Activated naive CD4-positive, alpha-beta T cell treated with anti-CD3 and anti-CD28 coated beads, Interleukin-2, amount 50 U/mL, for 24 hours (primary cell): Measurements from ENCODE around the gene USP25.

Experiments used
- H3K27ac Mint-ChIP-seq: one replicate; pipeline ENCODE4 v1.8.0; 2021; ENCODE audit warnings: mild to moderate bottlenecking, mixed read lengths
- H3K27me3 Mint-ChIP-seq: one replicate; pipeline ENCODE4 v1.8.0; 2021; ENCODE audit warnings: mixed read lengths
- H3K36me3 Mint-ChIP-seq: one replicate; pipeline ENCODE4 v1.8.0; 2021; ENCODE audit warnings: mixed read lengths
- H3K4me1 Mint-ChIP-seq: one replicate; pipeline ENCODE4 v1.8.0; 2021; ENCODE audit warnings: mixed read lengths
- H3K4me3 Mint-ChIP-seq: one replicate; pipeline ENCODE4 v1.8.0; 2021; ENCODE audit warnings: mild to moderate bottlenecking, mixed read lengths
- H3K9me3 Mint-ChIP-seq: one replicate; pipeline ENCODE4 v1.8.0; 2021; ENCODE audit warnings: mixed read lengths

Gene USP25

GRCh38 chr21:15804247-15805005 lies 74.6 kb downstream of the USP25 start:
- Mint-ChIP-seq H3K4me3 (no peak overlapping the region), H3K4me1 (peaks cover 26% of the 10 kb centered on the region), H3K27me3 (no peaks in the 10 kb centered on the region), H3K9me3 (no peaks in the 10 kb centered on the region), H3K36me3 (peaks cover 24% of the 10 kb centered on the region), H3K27ac (no peak overlapping the region)

- no peak overlapping the region for H3K4me3 Mint-ChIP-seq
- peaks cover 38% of the 10 kb centered on the region for H3K36me3 Mint-ChIP-seq
- H3K27me3 Mint-ChIP-seq = no peaks in the 10 kb centered on the region
- H3K27ac Mint-ChIP-seq = no peak overlapping the region
- H3K4me1 Mint-ChIP-seq = peaks cover 15% of the 10 kb centered on the region
- H3K9me3 Mint-ChIP-seq = peaks cover 8% of the 10 kb centered on the region
Measured at GRCh38 chr21:15809065-15809464, 79.3 kb downstream of the USP25 start.

DNA sequence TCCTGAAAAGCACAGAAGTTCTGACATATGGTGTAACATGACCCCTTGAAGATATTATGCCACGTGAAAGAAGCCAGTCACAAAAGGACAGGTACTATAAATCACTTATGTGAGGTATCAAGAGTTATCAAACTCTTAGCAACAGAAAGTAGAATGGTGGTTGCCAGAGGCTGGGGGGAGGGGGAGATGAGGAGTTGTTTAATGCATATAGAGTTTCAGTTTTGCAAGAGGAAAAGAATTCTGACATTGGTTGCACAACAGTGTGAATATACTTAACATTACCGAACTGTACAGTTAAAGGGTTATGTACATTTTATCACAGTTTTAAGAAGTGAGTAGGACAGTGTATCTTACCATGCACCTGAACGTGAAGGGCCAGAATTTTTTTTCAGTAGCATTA lies 80.0 kb downstream of the USP25 start:
- Mint-ChIP-seq H3K36me3 (peaks cover 46% of the 10 kb centered on the region), H3K4me1 (peaks cover 21% of the 10 kb centered on the region), H3K27ac (no peak overlapping the region), H3K9me3 (peaks cover 8% of the 10 kb centered on the region), H3K4me3 (no peak overlapping the region), H3K27me3 (no peaks in the 10 kb centered on the region)

- Mint-ChIP-seq H3K27ac (peak overlapping the region; percentile 36), H3K36me3 (peaks cover 66% of the 10 kb centered on the region), H3K27me3 (no peaks in the 10 kb centered on the region), H3K4me3 (no peak overlapping the region), H3K9me3 (peaks cover 8% of the 10 kb centered on the region), H3K4me1 (peaks cover 41% of the 10 kb centered on the region)
Measured at GRCh38 chr21:15815285-15815684, 85.5 kb downstream of the USP25 start.

DNA sequence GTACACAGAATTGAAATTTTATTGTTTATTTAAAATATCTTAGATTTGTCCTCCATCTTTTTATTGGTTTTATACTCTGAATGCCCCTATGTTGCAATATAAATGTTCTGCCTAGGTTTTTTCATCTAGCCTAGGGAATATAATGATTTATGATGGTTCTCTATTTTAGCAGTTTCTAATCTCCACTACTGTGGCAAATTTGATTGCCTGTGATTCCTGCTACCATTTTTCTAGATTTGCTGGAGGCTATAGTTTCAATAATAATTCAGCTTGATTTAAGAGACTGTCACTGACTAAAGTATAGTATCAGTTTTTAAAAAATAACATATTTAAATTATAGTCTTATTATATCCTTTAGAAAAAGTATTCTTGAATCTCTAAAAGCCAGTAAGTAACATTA lies 90.5 kb downstream of the USP25 start:
- Mint-ChIP-seq H3K36me3 (peaks cover 37% of the 10 kb centered on the region), H3K4me1 (peaks cover 72% of the 10 kb centered on the region), H3K9me3 (no peaks in the 10 kb centered on the region), H3K27me3 (no peaks in the 10 kb centered on the region), H3K4me3 (no peak overlapping the region), H3K27ac (no peak overlapping the region)

GRCh38 chr21:15820852-15821379 lies 91.1 kb downstream of the USP25 start:
- no peaks in the 10 kb centered on the region for H3K27me3 Mint-ChIP-seq
- H3K4me3 Mint-ChIP-seq = no peak overlapping the region
- peak overlapping the region; percentile 7 for H3K27ac Mint-ChIP-seq
- H3K9me3 Mint-ChIP-seq = no peaks in the 10 kb centered on the region
- H3K4me1 Mint-ChIP-seq = peaks cover 74% of the 10 kb centered on the region
- peaks cover 32% of the 10 kb centered on the region for H3K36me3 Mint-ChIP-seq

GRCh38 chr21:15823486-15824150 lies 93.8 kb downstream of the USP25 start:
- H3K36me3 Mint-ChIP-seq = peaks cover 12% of the 10 kb centered on the region

GRCh38 chr21:15825700-15826099 lies 95.9 kb downstream of the USP25 start:
- no peak overlapping the region for H3K27ac Mint-ChIP-seq
- peaks cover 51% of the 10 kb centered on the region for H3K4me1 Mint-ChIP-seq
- H3K9me3 Mint-ChIP-seq = no peaks in the 10 kb centered on the region

More at GRCh38 chr21:15823486-15824150, 93.8 kb downstream of the USP25 start:
- peak overlapping the region; percentile 83 for H3K27ac Mint-ChIP-seq
- H3K4me3 Mint-ChIP-seq = peak overlapping the region; percentile 65
- H3K9me3 Mint-ChIP-seq = no peaks in the 10 kb centered on the region
- peaks cover 64% of the 10 kb centered on the region for H3K4me1 Mint-ChIP-seq
- H3K27me3 Mint-ChIP-seq = no peaks in the 10 kb centered on the region

DNA sequence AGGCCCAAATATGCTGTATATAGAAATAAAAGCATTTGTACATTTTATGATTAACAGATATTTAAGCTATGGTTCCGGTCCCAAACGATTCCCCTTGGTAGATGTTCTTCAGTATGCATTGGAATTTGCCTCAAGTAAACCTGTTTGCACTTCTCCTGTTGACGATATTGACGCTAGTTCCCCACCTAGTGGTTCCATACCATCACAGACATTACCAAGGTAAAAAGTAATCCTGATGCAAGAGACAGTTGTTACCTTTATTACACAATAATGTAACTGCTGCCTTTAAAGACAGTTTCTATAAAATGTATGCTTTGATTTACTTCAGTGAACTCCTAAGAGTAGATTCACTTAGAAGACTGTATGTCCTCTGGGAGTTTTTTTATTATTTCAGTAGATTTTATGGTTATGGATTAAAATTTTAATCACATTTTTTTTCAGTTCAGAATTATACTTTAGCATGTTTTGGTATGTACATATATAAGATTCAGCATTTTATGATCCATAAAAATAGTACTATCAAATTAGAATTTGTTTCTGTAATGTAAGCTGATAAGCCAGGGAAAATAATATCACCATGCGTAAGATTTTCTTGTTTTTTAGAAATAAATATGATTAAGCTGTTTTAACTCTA lies 96.5 kb downstream of the USP25 start:
- H3K36me3 Mint-ChIP-seq = peaks cover 12% of the 10 kb centered on the region
- no peaks in the 10 kb centered on the region for H3K9me3 Mint-ChIP-seq
- H3K4me3 Mint-ChIP-seq = no peak overlapping the region
- H3K4me1 Mint-ChIP-seq = peaks cover 51% of the 10 kb centered on the region
- H3K27ac Mint-ChIP-seq = peak overlapping the region; percentile 32
- no peaks in the 10 kb centered on the region for H3K27me3 Mint-ChIP-seq

More at GRCh38 chr21:15825700-15826099, 95.9 kb downstream of the USP25 start:
- Mint-ChIP-seq H3K4me3 (no peak overlapping the region), H3K27me3 (no peaks in the 10 kb centered on the region), H3K36me3 (peaks cover 10% of the 10 kb centered on the region)

- Mint-ChIP-seq H3K36me3 (peaks cover 13% of the 10 kb centered on the region), H3K27ac (no peak overlapping the region), H3K4me3 (no peak overlapping the region), H3K27me3 (no peaks in the 10 kb centered on the region), H3K4me1 (peaks cover 45% of the 10 kb centered on the region), H3K9me3 (no peaks in the 10 kb centered on the region)
Measured at GRCh38 chr21:15826908-15827601, 97.3 kb downstream of the USP25 start.

- Mint-ChIP-seq H3K4me3 (no peak overlapping the region), H3K9me3 (no peaks in the 10 kb centered on the region), H3K27ac (no peak overlapping the region), H3K36me3 (peaks cover 14% of the 10 kb centered on the region), H3K4me1 (peaks cover 23% of the 10 kb centered on the region), H3K27me3 (no peaks in the 10 kb centered on the region)
Measured at GRCh38 chr21:15831497-15831896, 101.7 kb downstream of the USP25 start.

DNA sequence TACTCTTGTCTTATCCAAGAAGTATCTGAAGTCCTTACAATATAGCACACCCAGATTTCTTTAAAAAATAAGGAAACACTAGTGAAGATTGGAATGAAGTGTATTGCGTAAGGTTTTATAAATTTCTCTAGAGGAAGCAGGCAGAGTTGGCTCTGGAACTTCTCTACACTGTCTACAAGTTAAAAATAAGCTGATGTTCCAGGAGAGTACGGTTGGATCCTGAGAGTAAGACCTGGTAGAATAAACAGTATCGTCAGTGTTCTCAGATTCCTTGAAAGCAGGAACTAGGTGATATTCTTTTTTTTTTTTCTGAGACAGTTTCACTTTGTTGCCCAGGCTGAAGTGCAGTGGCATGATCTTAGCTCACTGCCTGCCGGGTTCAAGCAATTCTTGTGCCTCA lies 107.9 kb downstream of the USP25 start:
- H3K9me3 Mint-ChIP-seq = no peaks in the 10 kb centered on the region
- peaks cover 1% of the 10 kb centered on the region for H3K36me3 Mint-ChIP-seq
- peaks cover 20% of the 10 kb centered on the region for H3K4me1 Mint-ChIP-seq
- no peak overlapping the region for H3K4me3 Mint-ChIP-seq
- H3K27me3 Mint-ChIP-seq = no peaks in the 10 kb centered on the region
- H3K27ac Mint-ChIP-seq = no peak overlapping the region

DNA sequence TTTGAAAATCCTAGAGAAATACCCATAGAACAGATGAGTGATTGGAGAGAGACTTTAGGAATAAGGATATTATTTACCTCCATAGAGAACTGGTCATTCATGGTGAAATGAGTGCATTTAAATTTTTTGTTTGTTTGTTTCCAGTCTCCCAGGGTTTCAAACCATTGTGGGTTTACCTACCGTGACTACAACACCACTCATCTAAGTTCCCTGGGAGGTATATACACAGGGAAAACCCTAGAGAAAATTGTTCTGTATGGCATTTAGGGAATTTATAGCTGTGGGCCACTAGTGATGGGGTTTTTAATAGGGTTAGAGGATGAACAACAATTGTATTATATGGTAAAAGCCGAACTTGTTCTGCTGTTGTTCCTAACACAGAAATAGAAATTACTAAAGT lies 109.2 kb downstream of the USP25 start:
- H3K27ac Mint-ChIP-seq = peak overlapping the region; percentile 59
- H3K4me3 Mint-ChIP-seq = no peak overlapping the region
- H3K4me1 Mint-ChIP-seq = peaks cover 25% of the 10 kb centered on the region
- no peaks in the 10 kb centered on the region for H3K27me3 Mint-ChIP-seq
- H3K9me3 Mint-ChIP-seq = no peaks in the 10 kb centered on the region
- peaks cover 3% of the 10 kb centered on the region for H3K36me3 Mint-ChIP-seq

DNA sequence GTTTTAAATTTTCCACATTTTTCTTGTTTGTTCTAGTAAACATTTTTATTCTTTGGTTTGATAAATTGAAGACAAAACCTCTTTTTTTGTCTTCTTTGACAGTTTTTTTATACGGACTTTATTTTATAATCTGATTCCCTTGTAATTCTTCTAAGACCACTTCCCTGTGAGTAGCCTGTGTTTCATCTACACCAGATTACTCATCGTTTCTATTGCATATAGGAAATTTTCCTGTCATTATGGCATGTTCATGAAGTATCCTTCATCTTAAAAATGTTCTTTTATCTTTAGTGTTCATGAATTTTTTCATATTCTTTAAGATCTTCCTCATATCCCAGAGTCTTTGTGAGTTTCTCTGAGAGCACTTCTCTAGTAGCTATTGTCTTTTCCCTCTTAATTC lies 109.8 kb downstream of the USP25 start:
- H3K9me3 Mint-ChIP-seq = no peaks in the 10 kb centered on the region
- H3K36me3 Mint-ChIP-seq = peaks cover 3% of the 10 kb centered on the region
- H3K4me1 Mint-ChIP-seq = peaks cover 25% of the 10 kb centered on the region
- no peak overlapping the region for H3K27ac Mint-ChIP-seq
- H3K27me3 Mint-ChIP-seq = no peaks in the 10 kb centered on the region
- H3K4me3 Mint-ChIP-seq = no peak overlapping the region

DNA sequence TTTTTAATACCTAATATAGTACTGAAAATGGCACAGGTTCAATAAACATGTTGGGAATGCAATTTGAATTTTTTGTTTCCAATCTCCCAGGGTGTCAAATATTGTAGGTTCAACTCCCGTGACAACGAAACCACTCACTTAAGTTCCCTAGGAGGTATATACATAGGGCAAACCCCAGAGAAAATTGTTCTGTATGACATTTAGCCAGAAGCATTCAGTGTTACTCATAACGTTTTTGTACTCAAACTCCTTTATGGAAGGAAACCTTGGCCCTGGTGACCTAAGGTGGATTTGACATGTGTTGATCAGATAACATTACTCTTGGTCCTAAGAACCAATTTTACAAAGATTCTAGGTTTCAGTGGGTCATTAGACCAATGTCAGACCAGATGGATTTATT lies 110.6 kb downstream of the USP25 start:
- Mint-ChIP-seq H3K4me1 (peaks cover 19% of the 10 kb centered on the region), H3K9me3 (no peaks in the 10 kb centered on the region), H3K4me3 (no peak overlapping the region), H3K36me3 (peaks cover 3% of the 10 kb centered on the region), H3K27me3 (no peaks in the 10 kb centered on the region), H3K27ac (no peak overlapping the region)
